GM18519 (cell line): ENCODE results near the gene TBL1X.
"Not testable (repeated sequence)": the region's sequence is repeated elsewhere in the genome, so short reads cannot be mapped to it uniquely, and the experiment has no call there.

ENCODE experiments used
- ATAC-seq: cut with Tn5 transposase; IDR thresholded peaks from one replicate; pipeline ENCODE4 v1.9.1; 2021; ENCODE audit warnings: mild to moderate bottlenecking, moderate library complexity; ENCODE audit not compliant: unreplicated experiment, low FRiP score

TBL1X gene

GRCh38 chrX:9738151-9738550, 273.3 kb downstream of the TBL1X start:
- no peak for ATAC-seq

- ATAC-seq, result no peak
Observed at GRCh38 chrX:9739130-9739529, 274.3 kb downstream of the TBL1X start.

GRCh38 chrX:9745417-9746115, 280.7 kb downstream of the TBL1X start:
- no peak for ATAC-seq

GRCh38 chrX:9746148-9746888, 281.5 kb downstream of the TBL1X start:
- no peak for ATAC-seq

GRCh38 chrX:9747644-9748043, 282.8 kb downstream of the TBL1X start:
- no peak for ATAC-seq

- ATAC-seq, result no peak
Observed at GRCh38 chrX:9749146-9749692, 284.4 kb downstream of the TBL1X start.

GRCh38 chrX:9757366-9757765, 292.5 kb downstream of the TBL1X start:
- no peak for ATAC-seq

- no peak for ATAC-seq
Observed at GRCh38 chrX:9758021-9758638, 293.3 kb downstream of the TBL1X start.

- ATAC-seq, result no peak
Observed at GRCh38 chrX:9759337-9759736, 294.5 kb downstream of the TBL1X start.

GRCh38 chrX:9765072-9765736, 300.3 kb downstream of the TBL1X start:
- ATAC-seq, result no peak

- no peak for ATAC-seq
Observed at GRCh38 chrX:9765737-9766097, 300.9 kb downstream of the TBL1X start, which contains the start of gene GPR143. TSS of gene GPR143 (minus strand) at chrX:9765847. CDS start at chrX:9765817, 30 bp downstream.

GRCh38 chrX:9767375-9767774, 302.5 kb downstream of the TBL1X start:
- ATAC-seq, result no peak

- not testable (repeated sequence) for ATAC-seq
Observed at GRCh38 chrX:9768321-9768839, 303.5 kb downstream of the TBL1X start.

- no peak for ATAC-seq
Observed at GRCh38 chrX:9770319-9770718, 305.5 kb downstream of the TBL1X start.

- no peak for ATAC-seq
Observed at GRCh38 chrX:9772943-9773342, 308.1 kb downstream of the TBL1X start.

- no peak for ATAC-seq
Observed at GRCh38 chrX:9775930-9776329, 311.1 kb downstream of the TBL1X start.

GRCh38 chrX:9781941-9782340, 317.1 kb downstream of the TBL1X start:
- no peak for ATAC-seq

GRCh38 chrX:9784332-9784731, 319.5 kb downstream of the TBL1X start:
- no peak for ATAC-seq

- no peak for ATAC-seq
Observed at GRCh38 chrX:9785254-9785943, 320.5 kb downstream of the TBL1X start.
